GM10266 (cell line): ENCODE data around the gene TSEN34.
"Not testable (repeated sequence)": the region's sequence is repeated elsewhere in the genome, so short reads cannot be mapped to it uniquely, and the experiment has no call there.

Source experiments
- DNase-seq: peaks from one replicate; pipeline ENCODE4 v3.0.0; 2012; ENCODE audit errors: extremely low spot score
- CTCF ChIP-seq: IDR thresholded peaks from 2 replicates; pipeline ENCODE4 v1.5.1; 2012; ENCODE audit warnings: mild to moderate bottlenecking, low read depth; ENCODE audit not compliant: control insufficient read depth, insufficient read depth; ENCODE audit errors: missing control alignments

TSEN34 gene

DNA sequence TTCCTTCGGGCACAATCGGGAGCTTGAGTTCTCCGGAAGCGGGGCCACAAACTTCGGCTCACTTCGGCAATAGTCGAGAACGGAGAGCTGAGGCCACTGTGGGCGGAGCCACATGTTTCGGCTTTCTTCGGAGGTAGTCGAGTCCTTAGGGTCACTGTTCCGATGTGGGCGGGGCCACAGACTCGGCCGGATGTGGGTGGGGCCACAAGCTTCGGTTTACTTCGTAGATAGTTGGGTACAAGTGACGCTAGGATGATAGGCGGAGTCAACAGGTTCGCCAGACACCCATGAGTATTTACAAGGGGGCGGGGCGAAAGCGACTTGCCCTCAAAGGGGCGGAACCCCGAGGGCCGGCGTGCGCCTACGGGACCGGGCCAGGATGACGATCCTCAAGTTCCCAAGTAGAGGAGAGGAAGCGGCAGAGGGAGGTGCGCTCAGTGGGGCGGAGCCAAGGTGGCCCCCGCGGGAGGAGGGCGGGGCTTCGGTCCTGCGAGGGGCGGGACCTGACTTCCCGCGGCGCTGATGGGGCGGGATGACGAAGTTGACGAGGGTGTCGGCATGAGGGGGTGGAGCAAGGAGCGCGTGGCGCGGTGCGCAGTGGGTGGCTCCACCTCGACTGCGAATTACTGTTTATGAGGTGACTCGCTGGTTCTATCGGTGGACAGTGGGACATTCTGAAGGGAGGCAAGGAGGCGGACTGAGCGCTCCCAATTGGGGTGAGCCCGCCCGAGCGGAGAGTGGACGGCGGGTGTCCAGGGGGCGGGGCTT is 1.2 kb upstream of the TSEN34 start:
- TF ChIP-seq CTCF = no peak
- DNase-seq = peak; percentile 88

- DNase-seq = peak; percentile 93
Measured at GRCh38 chr19:54190503-54191010, 551 bp upstream of the TSEN34 start.

GRCh38 chr19:54191811-54192453 is 824 bp downstream of the TSEN34 start:
- TF ChIP-seq CTCF = no peak
- DNase-seq = no peak

More at GRCh38 chr19:54190503-54191010, 551 bp upstream of the TSEN34 start:
- TF ChIP-seq CTCF = no peak

GRCh38 chr19:54193011-54193410 is 1.9 kb downstream of the TSEN34 start:
- DNase-seq = no peak
- no peak for TF ChIP-seq CTCF

DNA sequence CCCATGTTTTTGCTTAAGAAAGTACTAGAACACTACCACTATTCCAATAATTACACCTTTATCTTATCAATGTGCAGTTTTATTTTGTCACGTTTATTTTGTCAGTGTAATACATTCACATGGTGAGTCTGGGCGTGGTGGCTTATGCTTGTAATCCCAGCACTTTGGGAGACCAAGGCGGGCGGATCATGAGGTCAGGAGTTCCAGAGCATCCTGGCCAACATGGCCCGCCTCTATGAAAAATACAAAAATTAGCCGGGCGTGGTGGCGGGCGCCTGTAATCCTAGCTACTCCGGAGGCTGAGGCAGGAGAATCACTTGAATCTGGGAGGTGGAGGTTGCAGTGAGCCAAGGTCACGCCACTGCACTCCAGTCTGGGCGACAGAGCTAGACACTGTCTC is 3.4 kb downstream of the TSEN34 start:
- DNase-seq = not testable (repeated sequence)

GRCh38 chr19:54196536-54196935 is 5.4 kb downstream of the TSEN34 start:
- DNase-seq = no peak
- no peak for TF ChIP-seq CTCF

DNA sequence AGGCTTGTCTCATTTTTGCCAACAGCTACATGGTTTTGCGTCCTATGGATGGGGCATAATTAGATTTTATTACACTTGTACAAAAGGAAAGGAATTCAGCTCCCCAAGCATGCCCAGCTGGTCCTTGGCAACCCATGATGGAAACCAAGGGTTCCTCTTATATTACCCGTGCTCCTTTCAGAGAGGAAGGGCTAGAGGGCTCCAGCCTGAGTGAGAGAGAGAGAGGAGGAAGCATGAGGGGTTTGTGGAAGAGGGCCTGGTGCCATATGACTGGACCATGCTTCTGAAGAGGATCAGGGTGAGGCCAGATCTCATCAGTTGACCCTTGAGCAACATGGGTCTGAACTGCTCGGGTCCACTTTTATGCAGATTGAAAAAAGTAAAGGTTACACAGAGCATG is 6.0 kb downstream of the TSEN34 start:
- TF ChIP-seq CTCF = no peak
- no peak for DNase-seq
